ENCODE data around the gene DUSP8.
"Not testable (repeated sequence)": the region's sequence is repeated elsewhere in the genome, so short reads cannot be mapped to it uniquely, and the experiment has no call there.

The DUSP8 gene

GRCh38 chr11:1572197-1573076 lies at the start of gene DUSP8:
TSS of gene DUSP8 (minus strand) at chr11:1572271. CDS start at chr11:1565826, 6,445 bp downstream.
- TF ChIP-seq ZFX (IDR thresholded peaks at IDR 0.05; ENCODE audit: borderline replicate concordance) (no peak), CTCF (IDR thresholded peaks at IDR 0.05) (no peak)
- peak within 1 kb of the TSS; percentile 94 for H3K27ac ChIP-seq

GRCh38 chr11:1619449-1619848 lies 47.4 kb upstream of the DUSP8 start:
- TF ChIP-seq CTCF (IDR thresholded peaks at IDR 0.05) (no peak), ZFX (IDR thresholded peaks at IDR 0.05; ENCODE audit: borderline replicate concordance) (no peak)

GRCh38 chr11:1618231-1618630 lies 46.2 kb upstream of the DUSP8 start:
- TF ChIP-seq CTCF (IDR thresholded peaks at IDR 0.05) (no peak), ZFX (IDR thresholded peaks at IDR 0.05; ENCODE audit: borderline replicate concordance) (no peak)
- no peak overlapping the region for H3K27ac ChIP-seq

More at GRCh38 chr11:1619449-1619848, 47.4 kb upstream of the DUSP8 start:
- no peak overlapping the region for H3K27ac ChIP-seq

GRCh38 chr11:1608363-1608762 lies 36.3 kb upstream of the DUSP8 start, which contains the start of gene KRTAP5-3:
TSS of gene KRTAP5-3 (minus strand) at chr11:1608463. CDS start at chr11:1608385, 78 bp downstream.
- no peak within 1 kb of the TSS for H3K27ac ChIP-seq
- TF ChIP-seq ZFX (IDR thresholded peaks at IDR 0.05; ENCODE audit: borderline replicate concordance) (no peak), CTCF (IDR thresholded peaks at IDR 0.05) (no peak)

- not testable (repeated sequence) for H3K27ac ChIP-seq
These were observed 35.8 kb upstream of the DUSP8 start for GRCh38 chr11:1607901-1608300.

GRCh38 chr11:1607156-1607845 lies 35.2 kb upstream of the DUSP8 start:
- H3K27ac ChIP-seq, result not testable (repeated sequence)

GRCh38 chr11:1605923-1606322 lies 33.9 kb upstream of the DUSP8 start:
- not testable (repeated sequence) for H3K27ac ChIP-seq

- H3K27ac ChIP-seq, result no peak overlapping the region
- TF ChIP-seq CTCF (IDR thresholded peaks at IDR 0.05) (no peak), ZFX (IDR thresholded peaks at IDR 0.05; ENCODE audit: borderline replicate concordance) (no peak)
These were observed 32.6 kb upstream of the DUSP8 start for GRCh38 chr11:1604711-1605110.

Measured in 22Rv1 (cell line).